Heart left ventricle (tissue), 16 donors: Measurements from ENCODE around the gene ZSCAN20. TPM values are rescaled to one million over a fixed set of nuclear protein-coding genes. Genes with fewer than 3 reads are reported as not detected.

Experiments
- ATAC-seq, 4 donors: fragments of 200-7000 bp; cut with Tn5 transposase; one replicate each; pipeline ENCODE4 v1.9.1; 2020 to 2022; ENCODE audit warnings: moderate library complexity in 4 of 4, mild to moderate bottlenecking in 3 of 4, moderate number of reproducible peaks in 1 of 4
- DNase-seq, 5 donors: peaks; one replicate each; pipeline ENCODE4 v3.0.0-alpha.2; 2020
- H3K27ac ChIP-seq, 12 donors: fragments of 200-600 bp; sonication (generic) in 4 of 12; one replicate each; pipeline versions ENCODE4 v1.5.0 to v1.8.0; 2016 to 2022; ENCODE audit warnings: mild to moderate bottlenecking in 2 of 12
- H3K27me3 ChIP-seq, 9 donors: fragments of 200-600 bp; sonication (generic) in 2 of 9; one replicate each; pipeline versions ENCODE4 v1.5.1 to v1.8.0; 2016 to 2022; ENCODE audit warnings: mild to moderate bottlenecking in 3 of 9
- H3K36me3 ChIP-seq, 9 donors: fragments of 200-600 bp; sonication (generic) in 2 of 9; one replicate each; pipeline versions ENCODE4 v1.5.0 to v1.8.0; 2018 to 2022; ENCODE audit warnings: mild to moderate bottlenecking in 2 of 9
- H3K4me1 ChIP-seq, 12 donors: fragments of 200-600 bp; sonication (generic) in 4 of 12; one replicate each; pipeline versions ENCODE4 v1.5.0 to v1.8.0; 2016 to 2022; ENCODE audit warnings: mild to moderate bottlenecking in 3 of 12
- H3K4me3 ChIP-seq, 12 donors: fragments of 200-600 bp; sonication (generic) in 4 of 12; one replicate each; pipeline versions ENCODE4 v1.5.0 to v1.8.0; 2017 to 2022; ENCODE audit warnings: mild to moderate bottlenecking in 9 of 12, moderate library complexity in 4 of 12
- H3K9me3 ChIP-seq, 12 donors: fragments of 200-600 bp; sonication (generic) in 4 of 12; one replicate each; pipeline versions ENCODE4 v1.5.0 to v1.8.0; 2016 to 2022; ENCODE audit warnings: mild to moderate bottlenecking in 1 of 12
- POLR2A ChIP-seq, 2 donors: fragments of 450-650 bp; IDR thresholded peaks; one replicate each; pipeline ENCODE4 v1.6.1; 2017; ENCODE audit warnings: antibody characterized with exemption in 2 of 2, mild to moderate bottlenecking in 2 of 2, moderate library complexity in 2 of 2
- WGBS, 4 donors: extraction: QIAGEN DNeasy Blood & Tissue Kit in 2 of 4; methylation state at CpG; one replicate each; pipeline versions ENCODE4 v1.1.5 to v1.1.7; 2013 to 2018; 5-methylcytosine and 5-hydroxymethylcytosine counted together
- intact Hi-C, 10 donors: fragments of 100-400 bp; cut with DNase I; formaldehyde crosslinking; loops; one replicate each; pipeline versions ENCODE4 v1.11.1 to v1.14.2; 2022
- polyA plus RNA-seq, 2 donors: library from polyadenylated mRNA; stranded (reverse); fragments of 200-250 nt; gene quantifications; one replicate each; pipeline ENCODE4 v1.2.3, GENCODE V29; 2013
- total RNA-seq, 9 donors: library from RNA; depleted of rRNA in 2 of 9; stranded (reverse); fragments of >200 nt in 2 of 9; fragmentation: NEBNext Ultra II Directional in 3 of 9; extraction: Animal tissue kit (Norgen Biotek cat#: 25700) in 3 of 9; gene quantifications; one replicate each; pipeline versions ENCODE4 v1.1.0 to v1.2.4, GENCODE V29; 2016 to 2023
- TF ChIP-seq, protein P1 (sequence below), 12 donors: fragments of 200-600 bp; sonication (generic) in 4 of 12; IDR thresholded peaks; one replicate each; pipeline versions ENCODE4 v1.5.0 to v1.8.0; 2018 to 2022; ENCODE audit warnings: antibody characterized with exemption in 12 of 12, mild to moderate bottlenecking in 5 of 12
- donor health status: ischemic (EF 13 %, LVEDD 7.1; RV severe dilation, severe dysfunction).
- donor health status: healthy with polysubstance abuse.
- donor health status: DM: no; HTN: yes; CAD: no.
- donor health status: DM: no; HTN: no; CAD: no.
- donor health status: ischemic (EF 25% LVEDD 6.9; RV normal size, moderate dysfunction).
- donor health status: ischemic (EF 25% LVEDD 5.7; RV mildly dilated, moderate dysfunction).
- donor health status: healthy.
- donor health status: DM: yes; HTN: yes; CAD: no.
- donor health status: ischemic (EF 35%, LVEDD 5.7; RV mildly dilated, moderate dysfunction).
- donor health status: nonischemic (EF 11% LVEDD 7.7; RV severe dilation, severe dysfunction).
- donor health status: DM: yes; HTN: yes; CAD: no.
- donor health status: PGD.
- donor health status: ischemic (EF 29% LVEDD 5.4; RV normal size, mild dysfunction).
- donor health status: nonischemic (EF 23%, LVEDD 6.1; RV moderate dilation, normal function).

Gene ZSCAN20
- total and polyA plus RNA-seq, 11 donors: 1.4 to 8.8 (median 6.0) TPM

- ATAC-seq (no peak), DNase-seq (no peak)
- TF ChIP-seq, protein P1, sequence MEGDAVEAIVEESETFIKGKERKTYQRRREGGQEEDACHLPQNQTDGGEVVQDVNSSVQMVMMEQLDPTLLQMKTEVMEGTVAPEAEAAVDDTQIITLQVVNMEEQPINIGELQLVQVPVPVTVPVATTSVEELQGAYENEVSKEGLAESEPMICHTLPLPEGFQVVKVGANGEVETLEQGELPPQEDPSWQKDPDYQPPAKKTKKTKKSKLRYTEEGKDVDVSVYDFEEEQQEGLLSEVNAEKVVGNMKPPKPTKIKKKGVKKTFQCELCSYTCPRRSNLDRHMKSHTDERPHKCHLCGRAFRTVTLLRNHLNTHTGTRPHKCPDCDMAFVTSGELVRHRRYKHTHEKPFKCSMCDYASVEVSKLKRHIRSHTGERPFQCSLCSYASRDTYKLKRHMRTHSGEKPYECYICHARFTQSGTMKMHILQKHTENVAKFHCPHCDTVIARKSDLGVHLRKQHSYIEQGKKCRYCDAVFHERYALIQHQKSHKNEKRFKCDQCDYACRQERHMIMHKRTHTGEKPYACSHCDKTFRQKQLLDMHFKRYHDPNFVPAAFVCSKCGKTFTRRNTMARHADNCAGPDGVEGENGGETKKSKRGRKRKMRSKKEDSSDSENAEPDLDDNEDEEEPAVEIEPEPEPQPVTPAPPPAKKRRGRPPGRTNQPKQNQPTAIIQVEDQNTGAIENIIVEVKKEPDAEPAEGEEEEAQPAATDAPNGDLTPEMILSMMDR (IDR thresholded peaks at IDR 0.05): no peak
- TF ChIP-seq POLR2A (IDR thresholded peaks at IDR 0.05): no peak
- Histone ChIP-seq H3K4me3 (no peak overlapping the region), H3K9me3 (no peaks in the 10 kb centered on the region), H3K36me3 (no peaks in the 10 kb centered on the region), H3K27ac (no peak overlapping the region), H3K27me3 (no peaks in the 10 kb centered on the region), H3K4me1 (no peaks in the 10 kb centered on the region)
- intact Hi-C loops: no loop called here
- WGBS, 4 donors: 90 to 98% (median 96%) methylated on average over 3 of the region's 3 CpGs
These were observed 52.1 kb downstream of the ZSCAN20 start for GRCh38 chr1:33524586-33524985.

GRCh38 chr1:33527934-33528333, 55.5 kb downstream of the ZSCAN20 start:
- no peaks in the 10 kb centered on the region for H3K36me3 ChIP-seq
- no peak for TF ChIP-seq POLR2A (IDR thresholded peaks at IDR 0.05)
- TF ChIP-seq, protein P1 (IDR thresholded peaks at IDR 0.05): no peak
- intact Hi-C loops: no loop called here
- no peaks in the 10 kb centered on the region for H3K9me3 ChIP-seq
- DNase-seq: no peak
- H3K4me3 ChIP-seq: no peak overlapping the region
- no peak for ATAC-seq
- H3K27me3 ChIP-seq: no peaks in the 10 kb centered on the region
- no peak overlapping the region for H3K27ac ChIP-seq
- H3K4me1 ChIP-seq: no peaks in the 10 kb centered on the region
- 88 to 93% (median 90%) methylated on average over 4 of the region's 4 CpGs for WGBS, 4 donors

DNA sequence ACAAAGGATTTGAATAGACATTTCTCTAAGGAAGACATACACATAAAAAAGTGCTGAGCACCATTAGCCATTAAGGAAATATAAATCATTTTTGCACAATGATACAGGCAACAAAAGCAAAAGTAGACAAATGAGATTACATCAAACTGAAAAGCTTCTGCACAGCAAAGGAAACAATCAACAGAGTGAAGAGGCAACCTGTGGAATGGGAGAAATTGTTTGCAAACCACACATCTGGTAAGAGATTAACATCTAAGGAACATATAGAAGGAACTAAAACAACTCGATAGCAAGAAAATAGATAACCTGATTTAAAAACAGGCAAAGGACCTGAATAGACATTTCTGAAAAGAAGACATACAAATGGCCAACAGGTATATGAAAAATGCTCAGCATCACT, 57.5 kb downstream of the ZSCAN20 start:
- H3K4me1 ChIP-seq: no peaks in the 10 kb centered on the region
- 71 to 78% (median 75%) methylated on average over 1 of the region's 1 CpG for WGBS, 4 donors
- H3K4me3 ChIP-seq: no peak overlapping the region
- DNase-seq (no peak), ATAC-seq (no peak)
- H3K36me3 ChIP-seq: no peaks in the 10 kb centered on the region
- intact Hi-C loops: no loop called here
- H3K9me3 ChIP-seq: no peaks in the 10 kb centered on the region
- H3K27ac ChIP-seq: no peak overlapping the region
- H3K27me3 ChIP-seq: no peaks in the 10 kb centered on the region
- TF ChIP-seq, protein P1 (IDR thresholded peaks at IDR 0.05): no peak
- TF ChIP-seq POLR2A (IDR thresholded peaks at IDR 0.05): no peak

DNA sequence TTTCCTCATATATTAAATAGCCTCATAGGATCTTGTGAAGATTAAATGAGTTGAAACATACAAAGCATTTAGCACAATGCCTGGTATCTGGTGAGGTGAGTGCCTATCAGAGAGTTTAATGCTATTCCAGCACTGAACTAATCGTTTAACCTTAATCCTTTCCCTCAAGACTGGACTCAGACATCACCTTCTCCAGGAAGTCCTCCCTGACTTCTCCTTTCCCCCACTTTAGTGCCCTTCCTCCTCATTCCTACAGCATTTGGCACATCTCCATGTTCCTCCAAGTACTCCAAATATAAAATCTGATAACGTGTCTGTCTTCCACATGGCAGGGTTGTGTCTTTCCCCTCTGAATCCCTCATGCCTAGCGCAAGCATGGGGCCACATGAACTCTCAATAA, 59.8 kb downstream of the ZSCAN20 start:
- no peak overlapping the region for H3K27ac ChIP-seq
- no peak for TF ChIP-seq POLR2A (IDR thresholded peaks at IDR 0.05)
- TF ChIP-seq, protein P1 (IDR thresholded peaks at IDR 0.05): no peak
- 71 to 84% (median 75%) methylated on average over 3 of the region's 3 CpGs for WGBS, 4 donors
- H3K27me3 ChIP-seq: no peaks in the 10 kb centered on the region
- no peak for DNase-seq
- no peaks in the 10 kb centered on the region for H3K36me3 ChIP-seq
- H3K4me3 ChIP-seq: no peak overlapping the region
- intact Hi-C loops: no loop called here
- H3K4me1 ChIP-seq: no peaks in the 10 kb centered on the region
- H3K9me3 ChIP-seq: no peaks in the 10 kb centered on the region
- ATAC-seq: no peak
